Neuron (in vitro differentiated cells): ENCODE data around the gene C20orf96.
A peak's percentile ranks its signal among the peaks of the same experiment; 100 is the strongest.
"Not testable (repeated sequence)": the region's sequence is repeated elsewhere in the genome, so short reads cannot be mapped to it uniquely, and the experiment has no call there.

Source experiments
- H2AFZ ChIP-seq: one replicate; pipeline ENCODE4 v1.6.1; 2013; ENCODE audit warnings: low read depth, mild to moderate bottlenecking, inconsistent platforms, low read length, moderate library complexity
- H3K27me3 ChIP-seq: one replicate; pipeline ENCODE4 v1.6.1; 2013; ENCODE audit warnings: low read length; ENCODE audit not compliant: insufficient read depth
- H3K36me3 ChIP-seq: one replicate; pipeline ENCODE4 v1.6.1; 2013; ENCODE audit warnings: low read length; ENCODE audit not compliant: insufficient read depth
- H3K4me1 ChIP-seq: one replicate; pipeline ENCODE4 v1.6.1; 2013; ENCODE audit warnings: low read length; ENCODE audit not compliant: insufficient read depth
- H3K4me3 ChIP-seq: 2 replicates; pipeline ENCODE4 v1.5.1; 2013; ENCODE audit warnings: mild to moderate bottlenecking, low read length, moderate library complexity
- H3K9me3 ChIP-seq: one replicate; pipeline ENCODE4 v1.6.1; 2013; ENCODE audit warnings: low read length

The C20orf96 gene

GRCh38 chr20:290084-290831 lies at the start of gene C20orf96:
TSS of gene C20orf96 (minus strand) at chr20:290750. CDS start at chr20:290610, 140 bp downstream.
- Histone ChIP-seq H3K4me3 (peak within 1 kb of the TSS; percentile 70), H3K4me1 (peaks cover 13% of the 10 kb centered on the region), H2AFZ (peak within 1 kb of the TSS; percentile 84), H3K27me3 (no peaks in the 10 kb centered on the region), H3K36me3 (no peaks in the 10 kb centered on the region), H3K9me3 (no peaks in the 10 kb centered on the region)

GRCh38 chr20:336040-336439 lies 45.5 kb upstream of the C20orf96 start:
- H2AFZ ChIP-seq, H3K36me3 ChIP-seq, H3K27me3 ChIP-seq, H3K9me3 ChIP-seq, H3K4me1 ChIP-seq, H3K4me3 ChIP-seq: not testable (repeated sequence)

GRCh38 chr20:334578-334977 lies 44.0 kb upstream of the C20orf96 start:
- H3K4me1 ChIP-seq = peaks cover 9% of the 10 kb centered on the region
- no peak overlapping the region for H3K4me3 ChIP-seq
- H3K27me3 ChIP-seq = no peaks in the 10 kb centered on the region
- peaks cover 4% of the 10 kb centered on the region for H3K36me3 ChIP-seq
- H2AFZ ChIP-seq = no peak overlapping the region
- H3K9me3 ChIP-seq = no peaks in the 10 kb centered on the region

- Histone ChIP-seq H3K9me3 (no peaks in the 10 kb centered on the region), H3K4me3 (no peak overlapping the region), H3K27me3 (no peaks in the 10 kb centered on the region), H3K4me1 (peaks cover 30% of the 10 kb centered on the region), H2AFZ (no peak overlapping the region), H3K36me3 (peaks cover 13% of the 10 kb centered on the region)
Measured at GRCh38 chr20:330233-331149, 39.9 kb upstream of the C20orf96 start.

GRCh38 chr20:329851-330232 lies 39.3 kb upstream of the C20orf96 start:
- H3K4me1 ChIP-seq = peaks cover 31% of the 10 kb centered on the region
- H3K9me3 ChIP-seq = no peaks in the 10 kb centered on the region
- H3K27me3 ChIP-seq = no peaks in the 10 kb centered on the region
- no peak overlapping the region for H3K4me3 ChIP-seq
- no peak overlapping the region for H2AFZ ChIP-seq
- peaks cover 13% of the 10 kb centered on the region for H3K36me3 ChIP-seq

GRCh38 chr20:328975-329695 lies 38.6 kb upstream of the C20orf96 start:
- peaks cover 33% of the 10 kb centered on the region for H3K4me1 ChIP-seq
- H3K9me3 ChIP-seq = no peaks in the 10 kb centered on the region
- peaks cover 13% of the 10 kb centered on the region for H3K36me3 ChIP-seq
- H2AFZ ChIP-seq = no peak overlapping the region
- no peaks in the 10 kb centered on the region for H3K27me3 ChIP-seq
- peak overlapping the region; percentile 92 for H3K4me3 ChIP-seq

GRCh38 chr20:328027-328974 lies 37.8 kb upstream of the C20orf96 start:
- no peaks in the 10 kb centered on the region for H3K27me3 ChIP-seq
- no peaks in the 10 kb centered on the region for H3K9me3 ChIP-seq
- peaks cover 13% of the 10 kb centered on the region for H3K36me3 ChIP-seq

GRCh38 chr20:327186-328026 lies 36.9 kb upstream of the C20orf96 start:
- no peaks in the 10 kb centered on the region for H3K9me3 ChIP-seq
- peak overlapping the region; percentile 92 for H3K4me3 ChIP-seq
- H3K27me3 ChIP-seq = no peaks in the 10 kb centered on the region
- H3K4me1 ChIP-seq = peaks cover 46% of the 10 kb centered on the region
- H3K36me3 ChIP-seq = peaks cover 13% of the 10 kb centered on the region
- no peak overlapping the region for H2AFZ ChIP-seq

More at GRCh38 chr20:328027-328974, 37.8 kb upstream of the C20orf96 start:
- Histone ChIP-seq H2AFZ (no peak overlapping the region), H3K4me1 (peaks cover 40% of the 10 kb centered on the region), H3K4me3 (peak overlapping the region; percentile 92)

GRCh38 chr20:326645-327185 lies 36.2 kb upstream of the C20orf96 start:
- peak overlapping the region; percentile 92 for H3K4me3 ChIP-seq
- peaks cover 13% of the 10 kb centered on the region for H3K36me3 ChIP-seq
- peaks cover 46% of the 10 kb centered on the region for H3K4me1 ChIP-seq
- H3K27me3 ChIP-seq = no peaks in the 10 kb centered on the region
- no peaks in the 10 kb centered on the region for H3K9me3 ChIP-seq
- no peak overlapping the region for H2AFZ ChIP-seq

GRCh38 chr20:325889-326644 lies 35.5 kb upstream of the C20orf96 start:
- Histone ChIP-seq H3K27me3 (no peaks in the 10 kb centered on the region), H3K4me1 (peaks cover 46% of the 10 kb centered on the region), H3K4me3 (peak overlapping the region; percentile 92), H2AFZ (no peak overlapping the region), H3K36me3 (peaks cover 13% of the 10 kb centered on the region), H3K9me3 (no peaks in the 10 kb centered on the region)
